Adipocyte (in vitro differentiated cells): ENCODE data around the gene ATAD2B.

ENCODE experiments used
- DNase-seq: peaks from one replicate; pipeline ENCODE4 v3.0.0-alpha.2; 2015; ENCODE audit warnings: low read depth
- H3K27me3 ChIP-seq: replicated peaks from 2 replicates; pipeline ENCODE4 v1.7.0; 2013; ENCODE audit warnings: mild to moderate bottlenecking, low read length, moderate library complexity; ENCODE audit not compliant: control insufficient read depth, insufficient read depth
- H3K36me3 ChIP-seq: 2 replicates; pipeline ENCODE4 v1.7.0; 2013; ENCODE audit warnings: low read length, mild to moderate bottlenecking, moderate library complexity; ENCODE audit not compliant: control insufficient read depth, insufficient read depth, severe bottlenecking
- H3K4me1 ChIP-seq: 2 replicates; pipeline ENCODE4 v1.7.0; 2013; ENCODE audit warnings: mild to moderate bottlenecking, low read length, moderate library complexity; ENCODE audit not compliant: control insufficient read depth, insufficient read depth
- H3K4me3 ChIP-seq: 2 replicates; pipeline ENCODE4 v1.7.0; 2013; ENCODE audit warnings: mild to moderate bottlenecking, low read length, moderate library complexity
- H3K9ac ChIP-seq: 2 replicates; pipeline ENCODE4 v1.7.0; 2013; ENCODE audit warnings: mild to moderate bottlenecking, low read length, moderate library complexity
- H3K9me3 ChIP-seq: 2 replicates; pipeline ENCODE4 v1.7.0; 2013; ENCODE audit warnings: mild to moderate bottlenecking, low read length, moderate library complexity; ENCODE audit not compliant: control insufficient read depth

Gene ATAD2B

GRCh38 chr2:23939987-23940717 is 13.2 kb upstream of the ATAD2B start, which contains the start of gene UBXN2A:
Gene UBXN2A, plus strand, starts transcription at chr2:23940463. Its CDS starts 17,852 bp downstream, at chr2:23958315.
- no peaks in the 10 kb centered on the region for H3K27me3 ChIP-seq
- peak within 1 kb of the TSS; percentile 93 for H3K9ac ChIP-seq
- peak within 1 kb of the TSS; percentile 95 for H3K4me3 ChIP-seq
- no peaks in the 10 kb centered on the region for H3K9me3 ChIP-seq
- peak; percentile 94 for DNase-seq
- H3K36me3 ChIP-seq, result no peaks in the 10 kb centered on the region
- peaks cover 34% of the 10 kb centered on the region for H3K4me1 ChIP-seq

GRCh38 chr2:23934259-23934658 is 7.3 kb upstream of the ATAD2B start:
- H3K36me3 ChIP-seq, result no peaks in the 10 kb centered on the region
- no peaks in the 10 kb centered on the region for H3K9me3 ChIP-seq
- H3K9ac ChIP-seq, result no peak overlapping the region
- H3K27me3 ChIP-seq, result no peaks in the 10 kb centered on the region
- H3K4me1 ChIP-seq, result peaks cover 7% of the 10 kb centered on the region
- DNase-seq, result no peak
- no peak overlapping the region for H3K4me3 ChIP-seq

- no peaks in the 10 kb centered on the region for H3K36me3 ChIP-seq
- peak overlapping the region; percentile 99 for H3K9ac ChIP-seq
- no peaks in the 10 kb centered on the region for H3K9me3 ChIP-seq
- peak overlapping the region; percentile 92 for H3K4me3 ChIP-seq
- no peaks in the 10 kb centered on the region for H3K27me3 ChIP-seq
- H3K4me1 ChIP-seq, result peaks cover 22% of the 10 kb centered on the region
- DNase-seq, result peak; percentile 69
These were observed 603 bp downstream of the ATAD2B start for GRCh38 chr2:23926290-23926749.

GRCh38 chr2:23925702-23926289 is 1.1 kb downstream of the ATAD2B start:
- no peaks in the 10 kb centered on the region for H3K36me3 ChIP-seq
- peak overlapping the region; percentile 99 for H3K9ac ChIP-seq
- H3K4me3 ChIP-seq, result peak overlapping the region; percentile 92
- peaks cover 22% of the 10 kb centered on the region for H3K4me1 ChIP-seq
- H3K9me3 ChIP-seq, result no peaks in the 10 kb centered on the region
- peak; percentile 73 for DNase-seq
- H3K27me3 ChIP-seq, result no peaks in the 10 kb centered on the region

GRCh38 chr2:23924589-23925359 is 2.1 kb downstream of the ATAD2B start:
- Histone ChIP-seq H3K36me3 (no peaks in the 10 kb centered on the region), H3K4me1 (peaks cover 22% of the 10 kb centered on the region), H3K9me3 (no peaks in the 10 kb centered on the region)

GRCh38 chr2:23918837-23919489 is 8.0 kb downstream of the ATAD2B start:
- H3K4me1 ChIP-seq, result peaks cover 23% of the 10 kb centered on the region
- no peaks in the 10 kb centered on the region for H3K36me3 ChIP-seq
- no peaks in the 10 kb centered on the region for H3K9me3 ChIP-seq
- no peak overlapping the region for H3K9ac ChIP-seq
- no peak overlapping the region for H3K4me3 ChIP-seq
- H3K27me3 ChIP-seq, result no peaks in the 10 kb centered on the region
- DNase-seq, result peak; percentile 12

More at GRCh38 chr2:23924589-23925359, 2.1 kb downstream of the ATAD2B start:
- Histone ChIP-seq H3K9ac (peak overlapping the region; percentile 99), H3K4me3 (peak overlapping the region; percentile 92), H3K27me3 (no peaks in the 10 kb centered on the region)
- DNase-seq, result peak; percentile 50

GRCh38 chr2:23916727-23917405 is 10.1 kb downstream of the ATAD2B start:
- Histone ChIP-seq H3K4me1 (peaks cover 26% of the 10 kb centered on the region), H3K4me3 (no peak overlapping the region), H3K27me3 (no peaks in the 10 kb centered on the region), H3K9me3 (no peaks in the 10 kb centered on the region), H3K9ac (no peak overlapping the region), H3K36me3 (no peaks in the 10 kb centered on the region)
- no peak for DNase-seq

GRCh38 chr2:23915327-23915726 is 11.6 kb downstream of the ATAD2B start:
- no peaks in the 10 kb centered on the region for H3K27me3 ChIP-seq

GRCh38 chr2:23912054-23912453 is 14.9 kb downstream of the ATAD2B start:
- H3K9me3 ChIP-seq, result no peaks in the 10 kb centered on the region
- H3K9ac ChIP-seq, result no peak overlapping the region
- peaks cover 25% of the 10 kb centered on the region for H3K4me1 ChIP-seq
- H3K27me3 ChIP-seq, result no peaks in the 10 kb centered on the region
- DNase-seq, result peak; percentile 19
- no peaks in the 10 kb centered on the region for H3K36me3 ChIP-seq
- H3K4me3 ChIP-seq, result no peak overlapping the region

More at GRCh38 chr2:23915327-23915726, 11.6 kb downstream of the ATAD2B start:
- no peak overlapping the region for H3K4me3 ChIP-seq
- no peaks in the 10 kb centered on the region for H3K36me3 ChIP-seq
- no peak for DNase-seq
- no peak overlapping the region for H3K9ac ChIP-seq
- H3K4me1 ChIP-seq, result peaks cover 26% of the 10 kb centered on the region
- H3K9me3 ChIP-seq, result no peaks in the 10 kb centered on the region

GRCh38 chr2:23905155-23905554 is 21.8 kb downstream of the ATAD2B start:
- no peaks in the 10 kb centered on the region for H3K9me3 ChIP-seq
- H3K27me3 ChIP-seq, result no peaks in the 10 kb centered on the region
- H3K4me3 ChIP-seq, result no peak overlapping the region
- H3K36me3 ChIP-seq, result no peaks in the 10 kb centered on the region
- peak; percentile 42 for DNase-seq
- peaks cover 35% of the 10 kb centered on the region for H3K4me1 ChIP-seq
- no peak overlapping the region for H3K9ac ChIP-seq
